GM12878 (cell line): ENCODE measurements around the gene VPS16. TPM values are rescaled to one million over a fixed set of nuclear protein-coding genes. Genes with fewer than 3 reads are reported as not detected.

ENCODE experiments used
- ATAC-seq: fragments of 200-7000 bp; cut with Tn5 transposase; 3 replicates; pipeline ENCODE4 v1.9.1; 2020; ENCODE audit warnings: mild to moderate bottlenecking, moderate library complexity
- BruUV-seq: library from RNA; stranded (reverse); fragments of 400-500 nt; replicated peaks from 2 replicates; lab custom pipeline; 2021; lab: Mats Ljungman, UMichigan
- CTCF ChIA-PET: fragments of 300-600 bp; sonication (Branson Sonifier 250); formaldehyde crosslinking; extraction: SDS; loops from one replicate; lab custom pipeline; 2021; ENCODE audit warnings: inconsistent platforms; lab: Yijun Ruan, JAX
- POLR2A ChIA-PET: fragments of 350-600 bp; formaldehyde crosslinking; extraction: SDS; loops from one replicate; lab custom pipeline; 2021; ENCODE audit warnings: inconsistent platforms; lab: Charles Lee
- RAD21 ChIA-PET: fragments of 300-600 bp; sonication (Branson Sonifier 250); formaldehyde crosslinking; loops from one replicate; lab custom pipeline; 2023; ENCODE audit warnings: antibody characterized with exemption; ENCODE audit not compliant: unreplicated experiment; lab: Charles Lee
- SMC1A ChIA-PET: fragments of 300-600 bp; sonication (Branson Sonifier 250); formaldehyde crosslinking; loops from one replicate; lab custom pipeline; 2023; ENCODE audit not compliant: unreplicated experiment, uncharacterized antibody; lab: Charles Lee
- DNase-seq: peaks from one replicate; pipeline ENCODE4 v3.0.0-alpha.2; 2011; ENCODE audit warnings: low read depth, low spot score
- FAIRE-seq: peaks from 3 replicates; lab custom pipeline; 2011; peaks lifted over from hg19 to GRCh38; lab: Jason Lieb, UNC
- H2AFZ ChIP-seq: 2 replicates; pipeline ENCODE4 v1.6.0; 2011; ENCODE audit warnings: low read depth, low read length, control low read depth; ENCODE audit not compliant: control insufficient read depth
- H3K27ac ChIP-seq: 2 replicates; pipeline ENCODE4 v1.5.1; 2011; ENCODE audit warnings: control low read depth; ENCODE audit not compliant: control insufficient read depth, insufficient read depth
- H3K27me3 ChIP-seq, 2 experiments: replicated peaks in 1 of 2; 2 replicates each; pipeline versions ENCODE4 v1.6.0 to v1.6.1; 2011; ENCODE audit warnings: low read length in 1 of 2; ENCODE audit not compliant: control insufficient read depth in 2 of 2, insufficient read depth in 2 of 2
- H3K36me3 ChIP-seq, 2 experiments: 2 replicates each; pipeline ENCODE4 v1.5.1; 2011; ENCODE audit warnings: low read length in 1 of 2; ENCODE audit not compliant: control insufficient read depth in 2 of 2, insufficient read depth in 2 of 2
- H3K4me1 ChIP-seq: 2 replicates; pipeline ENCODE4 v1.6.1; 2011; ENCODE audit warnings: mild to moderate bottlenecking, low read length, moderate library complexity, mixed read lengths; ENCODE audit not compliant: control insufficient read depth, insufficient read depth
- H3K4me2 ChIP-seq: 2 replicates; pipeline ENCODE4 v1.6.0; 2011; ENCODE audit warnings: control low read depth; ENCODE audit not compliant: control insufficient read depth, insufficient read depth
- H3K4me3 ChIP-seq: fragments of 200-600 bp; sonication (generic); 2 replicates; pipeline ENCODE4 v1.5.1; 2016
- H3K79me2 ChIP-seq: 2 replicates; pipeline ENCODE4 v1.6.0; 2011; ENCODE audit warnings: low read length; ENCODE audit not compliant: control insufficient read depth, insufficient read depth
- H3K9ac ChIP-seq: 2 replicates; pipeline ENCODE4 v1.8.0; 2011; ENCODE audit warnings: low read length, control low read depth, mixed read lengths; ENCODE audit not compliant: control insufficient read depth, insufficient read depth
- H3K9me3 ChIP-seq: replicated peaks from 3 replicates; pipeline ENCODE4 v1.5.1; 2011; ENCODE audit warnings: mild to moderate bottlenecking, low read length; ENCODE audit not compliant: control insufficient read depth, insufficient read depth
- H4K20me1 ChIP-seq: 2 replicates; pipeline ENCODE4 v1.6.0; 2011; ENCODE audit not compliant: control insufficient read depth, insufficient read depth
- BHLHE40 ChIP-seq, 2 experiments: fragments of 450-650 bp in 1 of 2; IDR thresholded peaks; 2 replicates each; pipeline ENCODE4 v1.6.1; 2011 to 2017; ENCODE audit warnings: low read depth in 2 of 2, borderline replicate concordance in 1 of 2, improper control_type of control experiment in 1 of 2, low read length in 1 of 2, mild to moderate bottlenecking in 1 of 2
- FOS ChIP-seq: IDR thresholded peaks from 3 replicates; pipeline ENCODE4 v1.6.1; 2011; ENCODE audit warnings: borderline replicate concordance; ENCODE audit not compliant: insufficient read length; ENCODE audit errors: extremely low read depth
- IRF4 ChIP-seq: IDR thresholded peaks from 2 replicates; pipeline ENCODE4 v1.6.1; 2011; ENCODE audit warnings: low read depth, low read length
- KAT2A ChIP-seq: conservative IDR thresholded peaks from 2 replicates; pipeline ENCODE4 v1.6.1; 2011; ENCODE audit warnings: low read depth, low read length; ENCODE audit not compliant: control insufficient read depth
- MEF2B ChIP-seq: fragments of 450-650 bp; IDR thresholded peaks from 2 replicates; pipeline ENCODE4 v1.6.1; 2018; ENCODE audit warnings: mild to moderate bottlenecking, moderate library complexity; ENCODE audit not compliant: partially characterized antibody, poor library complexity, severe bottlenecking
- PKNOX1 ChIP-seq: fragments of 450-650 bp; IDR thresholded peaks from 2 replicates; pipeline ENCODE4 v1.6.1; 2016; ENCODE audit warnings: mild to moderate bottlenecking
- PML ChIP-seq: IDR thresholded peaks from 2 replicates; pipeline ENCODE4 v1.6.1; 2012; ENCODE audit warnings: low read length, inconsistent platforms
- RELA ChIP-seq: fragments of 450-650 bp; IDR thresholded peaks from 2 replicates; pipeline ENCODE4 v1.8.0; 2014; ENCODE audit warnings: borderline replicate concordance; ENCODE audit not compliant: partially characterized antibody
- ZSCAN29 ChIP-seq: fragments of 450-650 bp; IDR thresholded peaks from 2 replicates; pipeline ENCODE4 v1.6.1; 2017; ENCODE audit warnings: mild to moderate bottlenecking, moderate library complexity
- WGBS: methylation state at CpG from one replicate; pipeline ENCODE4 v1.1.6; 2016; ENCODE audit warnings: low lambda C conversion rate; ENCODE audit not compliant: insufficient replicate concordance, insufficient coverage; ENCODE audit errors: missing lambda C conversion rate; 5-methylcytosine and 5-hydroxymethylcytosine counted together
- in situ Hi-C: fragments of 300-500 bp; cut with MboI; formaldehyde crosslinking; loops from 9 replicates; pipeline ENCODE4 v1.14.3; 2018; ENCODE audit warnings: mixed read lengths
- intact Hi-C: fragments of 100-400 bp; cut with micrococcal nuclease; formaldehyde crosslinking; loops from one replicate; pipeline ENCODE4 v1.14.2; 2022; ENCODE audit not compliant: unreplicated experiment
- polyA plus RNA-seq, 11 experiments: library from polyadenylated mRNA; depleted of rRNA in 4 of 11; unstranded in 6 of 11; stranded (reverse) in 5 of 11; fragments of >200 nt; fragmentation: Nextera tagmentation in 4 of 11; fragmentation: Illumina TruSeq in 1 of 11; extraction: Ambion mirVana in 4 of 11; extraction: Trizol in 1 of 11; gene quantifications; 1 replicate in 1 of 11; 2 replicates in 10 of 11; pipeline versions ENCODE4 v1.2.1 to v1.2.3, GENCODE V29; 2011 to 2016; ENCODE audit warnings: inconsistent platforms in 2 of 11, missing spikeins in 2 of 11, low read depth in 1 of 11
- total RNA-seq, 4 experiments: library from RNA; depleted of rRNA in 3 of 4; stranded (reverse); fragments of >200 nt in 3 of 4; fragmentation: Illumina TruSeq in 1 of 4; extraction: Trizol in 1 of 4; gene quantifications; 2 replicates each; pipeline versions ENCODE4 v1.2.1 to v1.2.3, GENCODE V29; 2013 to 2021

VPS16 gene
- total and polyA plus RNA-seq, 10 of the 15 experiments (the other 5 are each of a cell fraction or from before 2014, with no cell fraction given): 8.4 to 37.5 (median 26.4) TPM

GRCh38 chr20:2804041-2804828 is 36.3 kb upstream of the VPS16 start:
- H2AFZ ChIP-seq: no peak overlapping the region
- POLR2A ChIA-PET: no interaction called here
- H3K9ac ChIP-seq: no peak overlapping the region
- H4K20me1 ChIP-seq: no peaks in the 10 kb centered on the region
- intact Hi-C loops: no loop called here
- FAIRE-seq (no peak), DNase-seq (no peak), ATAC-seq (no peak)
- H3K79me2 ChIP-seq: no peaks in the 10 kb centered on the region
- 46% methylated on average over 14 of the region's 16 CpGs for WGBS
- no peak overlapping the region for H3K27ac ChIP-seq
- RAD21 ChIA-PET: no interaction called here
- SMC1A ChIA-PET: no interaction called here
- peaks cover 11 to 21% of the 10 kb centered on the region in 2 experiments for H3K27me3 ChIP-seq
- no peak overlapping the region for H3K4me3 ChIP-seq
- no peaks in the 10 kb centered on the region for H3K9me3 ChIP-seq
- in situ Hi-C loops: no loop called here
- H3K4me2 ChIP-seq: no peak overlapping the region
- no peaks in the 10 kb centered on the region for H3K4me1 ChIP-seq
- no TSS peak for BruUV-seq
- H3K36me3 ChIP-seq: no peaks in the 10 kb centered on the region
- CTCF ChIA-PET: no interaction called here
- TF ChIP-seq PKNOX1 (no peak), KAT2A (no peak), RELA (no peak), BHLHE40 (IDR thresholded peaks at IDR 0.05; ENCODE audit: borderline replicate concordance in 1 of 2, low read depth in 2 of 2, low read length in 1 of 2) (no peak), FOS (no peak), PML (no peak), ZSCAN29 (no peak), MEF2B (no peak), IRF4 (no peak)
